GM23338 (cell line): Measurements from ENCODE around the gene ACAT1. TPM values are rescaled to one million over a fixed set of nuclear protein-coding genes. Genes with fewer than 3 reads are reported as not detected.

Experiments
- ATAC-seq: fragments of 200-7000 bp; cut with Tn5 transposase; 3 replicates; pipeline ENCODE4 v1.9.1; 2020
- DNase-seq: peaks from one replicate; pipeline ENCODE4 v3.0.0-alpha.2; 2015; ENCODE audit warnings: low spot score
- H2AFZ ChIP-seq: fragments of 200-600 bp; sonication (generic); 2 replicates; pipeline ENCODE4 v1.8.0; 2016; ENCODE audit warnings: antibody characterized with exemption, mild to moderate bottlenecking, moderate library complexity
- H3F3A ChIP-seq: fragments of 200-600 bp; sonication (generic); replicated peaks from 2 replicates; pipeline ENCODE4 v1.8.0; 2017; ENCODE audit warnings: antibody characterized with exemption, mixed run types, low read depth
- H3K27ac ChIP-seq: fragments of 200-600 bp; sonication (generic); 2 replicates; pipeline ENCODE4 v1.6.1; 2016; ENCODE audit warnings: low read depth
- H3K27me3 ChIP-seq: fragments of 200-600 bp; sonication (generic); 2 replicates; pipeline ENCODE4 v1.8.0; 2016; ENCODE audit warnings: mild to moderate bottlenecking, mixed run types, moderate library complexity; ENCODE audit not compliant: insufficient read depth
- H3K36me3 ChIP-seq: fragments of 200-600 bp; sonication (generic); 2 replicates; pipeline ENCODE4 v1.8.0; 2016; ENCODE audit warnings: mild to moderate bottlenecking; ENCODE audit not compliant: insufficient read depth
- H3K4me1 ChIP-seq: fragments of 200-600 bp; sonication (generic); 2 replicates; pipeline ENCODE4 v1.8.0; 2016; ENCODE audit warnings: mild to moderate bottlenecking, moderate library complexity; ENCODE audit not compliant: insufficient read depth
- H3K4me2 ChIP-seq: fragments of 200-600 bp; sonication (generic); 2 replicates; pipeline ENCODE4 v1.7.1; 2017; ENCODE audit warnings: mixed run types
- H3K4me3 ChIP-seq: fragments of 200-600 bp; sonication (generic); 2 replicates; pipeline ENCODE4 v1.6.1; 2016; ENCODE audit warnings: mixed run types
- H3K79me2 ChIP-seq: fragments of 200-600 bp; sonication (generic); replicated peaks from 2 replicates; pipeline ENCODE4 v1.8.0; 2017; ENCODE audit warnings: mild to moderate bottlenecking; ENCODE audit not compliant: insufficient read depth
- H3K9me2 ChIP-seq: fragments of 200-600 bp; sonication (generic); 2 replicates; pipeline ENCODE4 v1.8.0; 2017; ENCODE audit not compliant: insufficient read depth
- H4K20me1 ChIP-seq: fragments of 200-600 bp; sonication (generic); replicated peaks from 2 replicates; pipeline ENCODE4 v1.8.0; 2017; ENCODE audit warnings: mild to moderate bottlenecking; ENCODE audit not compliant: insufficient read depth
- H3K27ac Mint-ChIP-seq: 2 replicates; pipeline ENCODE4 v1.8.0; 2020; ENCODE audit warnings: inconsistent platforms, mild to moderate bottlenecking, moderate library complexity, mixed read lengths
- H3K27me3 Mint-ChIP-seq: 3 replicates; pipeline ENCODE4 v1.8.0; 2022; ENCODE audit warnings: low read depth, mild to moderate bottlenecking, moderate library complexity, mixed read lengths, inconsistent platforms; ENCODE audit not compliant: insufficient read depth, poor library complexity
- H3K36me3 Mint-ChIP-seq: 3 replicates; pipeline ENCODE4 v1.8.0; 2021; ENCODE audit warnings: low read depth, mild to moderate bottlenecking, inconsistent platforms, moderate library complexity, mixed read lengths
- H3K4me1 Mint-ChIP-seq: 3 replicates; pipeline ENCODE4 v1.8.0; 2020; ENCODE audit warnings: mild to moderate bottlenecking, inconsistent platforms, mixed read lengths
- H3K4me3 Mint-ChIP-seq: 3 replicates; pipeline ENCODE4 v1.8.0; 2021; ENCODE audit warnings: moderate library complexity, mild to moderate bottlenecking, inconsistent platforms, mixed read lengths
- H3K9me3 Mint-ChIP-seq: 3 replicates; pipeline ENCODE4 v1.8.0; 2020; ENCODE audit warnings: moderate library complexity, mild to moderate bottlenecking, inconsistent platforms, mixed read lengths
- CREB1 ChIP-seq: fragments of 250-450 bp; sonication (Bioruptor Pico); IDR thresholded peaks from 2 replicates; pipeline ENCODE4 v1.5.0; 2020; ENCODE audit warnings: low read depth, mild to moderate bottlenecking, moderate library complexity
- CTCF ChIP-seq, 2 experiments: fragments of 200-600 bp in 1 of 2; sonication (generic) in 1 of 2; conservative IDR thresholded peaks; 2 replicates each; pipeline versions ENCODE4 v1.5.1 to v1.6.1; 2016 to 2017; ENCODE audit warnings: antibody characterized with exemption in 2 of 2, low read depth in 2 of 2, mild to moderate bottlenecking in 2 of 2, moderate library complexity in 1 of 2
- ETS1 ChIP-seq: IDR thresholded peaks from 2 replicates; pipeline ENCODE4 v1.6.1; 2016; ENCODE audit warnings: antibody characterized with exemption
- EZH2 ChIP-seq: fragments of 200-600 bp; sonication (generic); IDR thresholded peaks from one replicate; pipeline ENCODE4 v1.8.0; 2017; ENCODE audit warnings: antibody characterized with exemption, mild to moderate bottlenecking, low read depth; ENCODE audit not compliant: unreplicated experiment
- EZH2phosphoT487 ChIP-seq: fragments of 200-600 bp; sonication (generic); IDR thresholded peaks from one replicate; pipeline ENCODE4 v1.8.1; 2018; ENCODE audit warnings: antibody characterized with exemption; ENCODE audit not compliant: unreplicated experiment
- NANOG ChIP-seq: IDR thresholded peaks from 2 replicates; pipeline ENCODE4 v1.6.1; 2016; ENCODE audit warnings: antibody characterized with exemption, borderline replicate concordance
- POLR2AphosphoS5 ChIP-seq: IDR thresholded peaks from 2 replicates; pipeline ENCODE4 v1.6.1; 2016; ENCODE audit warnings: antibody characterized with exemption, low read depth
- REST ChIP-seq: IDR thresholded peaks from one replicate; pipeline ENCODE4 v1.6.1; 2018; ENCODE audit warnings: antibody characterized with exemption; ENCODE audit not compliant: unreplicated experiment
- STAT1 ChIP-seq: IDR thresholded peaks from one replicate; pipeline ENCODE4 v1.6.1; 2016; ENCODE audit warnings: antibody characterized with exemption; ENCODE audit not compliant: unreplicated experiment
- ZNF114 ChIP-seq: fragments of 250-450 bp; sonication (Bioruptor Pico); IDR thresholded peaks from 2 replicates; pipeline ENCODE4 v1.5.0; 2020; ENCODE audit warnings: mild to moderate bottlenecking, moderate library complexity
- ZNF331 ChIP-seq: fragments of 250-450 bp; sonication (Bioruptor Pico); IDR thresholded peaks from 2 replicates; pipeline ENCODE4 v1.5.0; 2020; ENCODE audit warnings: low read depth, mild to moderate bottlenecking, moderate library complexity
- ZNF462 ChIP-seq: fragments of 250-450 bp; sonication (Bioruptor Pico); IDR thresholded peaks from 2 replicates; pipeline ENCODE4 v1.5.0; 2020; ENCODE audit warnings: mild to moderate bottlenecking, moderate library complexity
- polyA plus RNA-seq: library from polyadenylated mRNA; unstranded; fragments of >200 nt; fragmentation: Nextera tagmentation; extraction: Ambion mirVana; gene quantifications from 2 replicates; pipeline ENCODE4 v1.2.1, GENCODE V29; 2016
- total RNA-seq: library from RNA; depleted of rRNA; stranded (reverse); fragments of >200 nt; shearing (Covaris generic); gene quantifications from 2 replicates; pipeline ENCODE4 v1.2.3, GENCODE V29; 2014

Gene ACAT1
- total and polyA plus RNA-seq, 2 experiments from 2014 or later, result 43.9 to 53.6 TPM

- TF ChIP-seq EZH2phosphoT487, result no peak
Observed at GRCh38 chr11:108167624-108168023, 46.3 kb downstream of the ACAT1 start (continued).

GRCh38 chr11:108170184-108170583 is 48.8 kb downstream of the ACAT1 start:
- no peaks in the 10 kb centered on the region for H4K20me1 ChIP-seq
- TF ChIP-seq POLR2AphosphoS5 (no peak), ZNF331 (CRISPR knock-in tag) (no peak), STAT1 (no peak), EZH2 (no peak), ETS1 (no peak), EZH2phosphoT487 (no peak), ZNF114 (CRISPR knock-in tag) (no peak), CTCF (conservative IDR thresholded peaks at IDR 0.05; ENCODE audit: low read depth in 2 of 2) (no peak), NANOG (no peak), REST (no peak), ZNF462 (CRISPR knock-in tag) (no peak), CREB1 (CRISPR knock-in tag) (no peak)
- no peak overlapping the region for H3K4me3 Mint-ChIP-seq
- H3K27me3 Mint-ChIP-seq, result no peaks in the 10 kb centered on the region
- peaks cover 45% of the 10 kb centered on the region for H3K36me3 ChIP-seq
- H3K4me1 ChIP-seq, result no peaks in the 10 kb centered on the region
- no peak overlapping the region for H3K27ac Mint-ChIP-seq
- no peaks in the 10 kb centered on the region for H3K27me3 ChIP-seq
- H3K4me1 Mint-ChIP-seq, result no peaks in the 10 kb centered on the region
- H3K27ac ChIP-seq, result no peak overlapping the region
- H3K79me2 ChIP-seq, result no peaks in the 10 kb centered on the region
- H3F3A ChIP-seq, result no peaks in the 10 kb centered on the region
- no peak overlapping the region for H3K4me3 ChIP-seq
- ATAC-seq (no peak), DNase-seq (no peak)
- H2AFZ ChIP-seq, result no peak overlapping the region
- peaks cover 66% of the 10 kb centered on the region for H3K36me3 Mint-ChIP-seq
- H3K4me2 ChIP-seq, result no peak overlapping the region
- no peaks in the 10 kb centered on the region for H3K9me3 Mint-ChIP-seq
- no peaks in the 10 kb centered on the region for H3K9me2 ChIP-seq
